ENCODE data around the gene TNNT3.

GRCh38 chr11:1932681-1933080 lies 13.2 kb downstream of the TNNT3 start:
- TF ChIP-seq CTCF (IDR thresholded peaks at IDR 0.05 in 8 of 11, conservative IDR thresholded peaks at IDR 0.05 in 3 of 11) (no peak), POLR2A (IDR thresholded peaks at IDR 0.05) (no peak), POLR2AphosphoS5 (IDR thresholded peaks at IDR 0.05) (no peak)
